CD14-positive monocyte (primary cell): Measurements from ENCODE around the gene TAMM41. TPM values are rescaled to one million over a fixed set of nuclear protein-coding genes. Genes with fewer than 3 reads are reported as not detected.

Experiments used
- DNase-seq, 3 donors: peaks; one replicate each; pipeline ENCODE4 v3.0.0-alpha.2; 2011 to 2022
- H2AFZ ChIP-seq: 2 replicates; pipeline ENCODE4 v1.6.0; 2012; ENCODE audit warnings: mild to moderate bottlenecking, low read depth, low read length, inconsistent platforms; ENCODE audit not compliant: insufficient read depth, poor library complexity, severe bottlenecking
- H3K27ac ChIP-seq, 2 donors: 1 replicate in 1 of 2; 2 replicates in 1 of 2; pipeline ENCODE4 v1.5.1; 2012 to 2013; ENCODE audit warnings: low read length in 2 of 2, control low read depth in 1 of 2, inconsistent platforms in 1 of 2, low read depth in 1 of 2, mild to moderate bottlenecking in 1 of 2
- H3K27me3 ChIP-seq, 2 donors: one replicate each; pipeline versions ENCODE4 v1.6.0 to v1.6.1; 2011 to 2013; ENCODE audit warnings: low read length in 2 of 2; ENCODE audit not compliant: control insufficient read depth in 2 of 2, insufficient read depth in 2 of 2
- H3K36me3 ChIP-seq, 2 donors: replicated peaks in 1 of 2; 1 replicate in 1 of 2; 2 replicates in 1 of 2; pipeline versions ENCODE4 v1.5.1 to v1.6.1; 2012 to 2013; ENCODE audit warnings: low read length in 2 of 2, control low read depth in 1 of 2, inconsistent platforms in 1 of 2, mild to moderate bottlenecking in 1 of 2; ENCODE audit not compliant: insufficient read depth in 2 of 2, control insufficient read depth in 1 of 2
- H3K4me1 ChIP-seq, 2 donors: 1 replicate in 1 of 2; 2 replicates in 1 of 2; pipeline versions ENCODE4 v1.5.1 to v1.6.1; 2012 to 2013; ENCODE audit warnings: low read length in 2 of 2, control low read depth in 1 of 2, inconsistent platforms in 1 of 2, mild to moderate bottlenecking in 1 of 2, moderate library complexity in 1 of 2; ENCODE audit not compliant: insufficient read depth in 2 of 2, control insufficient read depth in 1 of 2
- H3K4me2 ChIP-seq: replicated peaks from 2 replicates; pipeline ENCODE3; 2012; ENCODE audit warnings: low read length, moderate library complexity, mild to moderate bottlenecking; ENCODE audit not compliant: poor library complexity, severe bottlenecking; ENCODE audit errors: extremely low read depth
- H3K4me3 ChIP-seq, 3 experiments: fragments of 200-600 bp in 1 of 3; sonication (generic) in 1 of 3; replicated peaks in 1 of 3; 1 replicate in 2 of 3; 2 replicates in 1 of 3; pipeline ENCODE4 v1.5.1; 2011 to 2013; ENCODE audit warnings: low read length in 3 of 3, mild to moderate bottlenecking in 3 of 3, control low read depth in 2 of 3, low read depth in 2 of 3, inconsistent platforms in 1 of 3, moderate library complexity in 1 of 3
- H3K79me2 ChIP-seq: 2 replicates; pipeline ENCODE4 v1.6.0; 2012; ENCODE audit warnings: mild to moderate bottlenecking, control low read depth, inconsistent platforms, low read length, moderate library complexity; ENCODE audit not compliant: insufficient read depth
- H3K9ac ChIP-seq: 2 replicates; pipeline ENCODE4 v1.6.0; 2017; ENCODE audit warnings: low read length, mild to moderate bottlenecking; ENCODE audit not compliant: insufficient read depth, poor library complexity, severe bottlenecking
- H3K9me3 ChIP-seq, 2 donors: replicated peaks in 1 of 2; 1 replicate in 1 of 2; 2 replicates in 1 of 2; pipeline versions ENCODE4 v1.5.1 to v1.6.1; 2012 to 2013; ENCODE audit warnings: low read length in 2 of 2, control low read depth in 1 of 2; ENCODE audit not compliant: control insufficient read depth in 1 of 2, insufficient read depth in 1 of 2
- H4K20me1 ChIP-seq: 2 replicates; pipeline ENCODE4 v1.6.0; 2012; ENCODE audit warnings: mild to moderate bottlenecking, low read length, control low read depth, moderate library complexity; ENCODE audit not compliant: insufficient read depth
- H3K27ac Mint-ChIP-seq, 7 donors: one replicate each; pipeline ENCODE4 v1.8.0; 2020; ENCODE audit warnings: mild to moderate bottlenecking in 7 of 7, mixed read lengths in 7 of 7, moderate library complexity in 6 of 7, inconsistent platforms in 2 of 7
- H3K27me3 Mint-ChIP-seq, 3 donors: one replicate each; pipeline ENCODE4 v1.8.0; 2021 to 2022; ENCODE audit warnings: low read depth in 3 of 3, mild to moderate bottlenecking in 3 of 3, mixed read lengths in 3 of 3, moderate library complexity in 3 of 3, inconsistent platforms in 1 of 3
- H3K36me3 Mint-ChIP-seq, 2 donors: one replicate each; pipeline ENCODE4 v1.8.0; 2020; ENCODE audit warnings: mixed read lengths in 2 of 2, inconsistent platforms in 1 of 2, mild to moderate bottlenecking in 1 of 2
- H3K4me1 Mint-ChIP-seq: one replicate; pipeline ENCODE4 v1.8.0; 2020; ENCODE audit warnings: mild to moderate bottlenecking, mixed read lengths
- H3K4me3 Mint-ChIP-seq, 2 donors: one replicate each; pipeline ENCODE4 v1.8.0; 2020; ENCODE audit warnings: mild to moderate bottlenecking in 2 of 2, mixed read lengths in 2 of 2, moderate library complexity in 1 of 2
- H3K9me3 Mint-ChIP-seq, 7 donors: one replicate each; pipeline ENCODE4 v1.8.0; 2020 to 2022; ENCODE audit warnings: mixed read lengths in 7 of 7, mild to moderate bottlenecking in 6 of 7, moderate library complexity in 6 of 7, inconsistent platforms in 2 of 7
- WGBS: methylation state at CpG from one replicate; pipeline ENCODE4 v1.1.5; 2013; ENCODE audit warnings: missing lambda C conversion rate; ENCODE audit not compliant: insufficient coverage; 5-methylcytosine and 5-hydroxymethylcytosine counted together
- intact Hi-C, 2 donors: fragments of 100-400 bp; cut with micrococcal nuclease; formaldehyde crosslinking; loops; one replicate each; pipeline versions ENCODE4 v1.15.0 to v1.15.1; 2023
- polyA plus RNA-seq, 3 donors: library from polyadenylated mRNA; depleted of rRNA in 1 of 3; unstranded in 2 of 3; stranded (reverse) in 1 of 3; fragments of 300-500 nt in 2 of 3; fragments of >200 nt in 1 of 3; fragmentation: Illumina TruSeq in 2 of 3; gene quantifications; 1 replicate in 2 of 3; 2 replicates in 1 of 3; pipeline ENCODE4 v1.2.3, GENCODE V29; 2012 to 2021
- TF ChIP-seq, protein P1 (sequence below): fragments of 200-600 bp; IDR thresholded peaks from one replicate; pipeline ENCODE4 v1.8.0; 2022; ENCODE audit warnings: antibody characterized with exemption, mild to moderate bottlenecking

Gene TAMM41
- polyA plus RNA-seq, 3 donors: 3.7 to 10.8 (median 5.0) TPM

DNA sequence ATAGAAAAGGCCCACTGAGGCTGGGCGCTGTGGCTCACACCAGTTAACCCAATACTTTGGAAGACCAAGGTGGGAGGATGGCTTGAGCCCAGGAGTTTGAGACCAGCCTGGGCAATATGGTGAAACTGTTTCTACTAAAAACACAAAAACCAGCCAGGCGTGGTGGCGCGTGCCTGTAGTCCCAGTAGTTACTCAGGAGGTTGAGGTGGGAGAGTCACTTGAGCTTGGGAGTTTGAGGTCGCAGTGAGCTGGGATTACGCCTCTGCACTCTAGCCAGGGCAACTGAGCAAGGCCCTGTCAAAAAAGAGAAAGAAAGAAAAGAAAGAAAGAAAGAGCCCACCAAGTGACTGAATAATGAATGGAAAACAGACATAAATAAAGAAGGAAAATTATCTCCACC, 32.0 kb downstream of the TAMM41 start:
- no peaks in the 10 kb centered on the region for H3K9me3 Mint-ChIP-seq
- Histone ChIP-seq H4K20me1 (no peaks in the 10 kb centered on the region), H2AFZ (no peak overlapping the region), H3K9me3 (no peaks in the 10 kb centered on the region), H3K27me3 (no peaks in the 10 kb centered on the region), H3K36me3 (peaks cover 55 to 92% of the 10 kb centered on the region in 2 donors), H3K9ac (no peak overlapping the region), H3K27ac (no peak overlapping the region), H3K79me2 (no peaks in the 10 kb centered on the region), H3K4me1 (no peaks in the 10 kb centered on the region), H3K4me2 (no peak overlapping the region), H3K4me3 (no peak overlapping the region)
- TF ChIP-seq, protein P1, sequence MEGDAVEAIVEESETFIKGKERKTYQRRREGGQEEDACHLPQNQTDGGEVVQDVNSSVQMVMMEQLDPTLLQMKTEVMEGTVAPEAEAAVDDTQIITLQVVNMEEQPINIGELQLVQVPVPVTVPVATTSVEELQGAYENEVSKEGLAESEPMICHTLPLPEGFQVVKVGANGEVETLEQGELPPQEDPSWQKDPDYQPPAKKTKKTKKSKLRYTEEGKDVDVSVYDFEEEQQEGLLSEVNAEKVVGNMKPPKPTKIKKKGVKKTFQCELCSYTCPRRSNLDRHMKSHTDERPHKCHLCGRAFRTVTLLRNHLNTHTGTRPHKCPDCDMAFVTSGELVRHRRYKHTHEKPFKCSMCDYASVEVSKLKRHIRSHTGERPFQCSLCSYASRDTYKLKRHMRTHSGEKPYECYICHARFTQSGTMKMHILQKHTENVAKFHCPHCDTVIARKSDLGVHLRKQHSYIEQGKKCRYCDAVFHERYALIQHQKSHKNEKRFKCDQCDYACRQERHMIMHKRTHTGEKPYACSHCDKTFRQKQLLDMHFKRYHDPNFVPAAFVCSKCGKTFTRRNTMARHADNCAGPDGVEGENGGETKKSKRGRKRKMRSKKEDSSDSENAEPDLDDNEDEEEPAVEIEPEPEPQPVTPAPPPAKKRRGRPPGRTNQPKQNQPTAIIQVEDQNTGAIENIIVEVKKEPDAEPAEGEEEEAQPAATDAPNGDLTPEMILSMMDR: no peak
- no peak for DNase-seq
- no peak overlapping the region for H3K27ac Mint-ChIP-seq
- peaks cover 65 to 75% of the 10 kb centered on the region in 2 donors for H3K36me3 Mint-ChIP-seq
- 100% methylated on average over 1 of the region's 6 CpGs for WGBS
- H3K4me3 Mint-ChIP-seq: no peak overlapping the region
- intact Hi-C loops: no loop called here
- H3K27me3 Mint-ChIP-seq: peaks cover 0 to 3% (median 0%) of the 10 kb centered on the region in 3 donors
- no peaks in the 10 kb centered on the region for H3K4me1 Mint-ChIP-seq

DNA sequence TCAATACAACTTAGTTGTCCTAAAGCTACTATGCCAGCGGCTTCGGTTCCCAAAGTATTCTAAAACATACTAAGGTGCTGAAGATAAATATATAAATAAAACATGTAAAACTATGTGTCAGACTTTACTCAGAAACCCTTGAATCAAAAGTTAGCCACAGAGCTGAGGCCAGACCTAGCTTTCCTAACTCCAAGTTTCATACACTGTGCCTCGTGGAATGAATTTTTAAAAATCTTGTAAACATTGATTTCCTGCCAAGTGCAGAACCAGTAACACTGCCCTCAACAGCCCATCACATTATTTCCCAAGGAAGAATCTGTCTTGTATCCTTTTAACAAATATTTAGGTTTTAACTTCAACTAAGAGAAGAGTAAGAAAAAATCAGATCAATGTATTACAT, 36.4 kb downstream of the TAMM41 start:
- H3K27me3 ChIP-seq: no peaks in the 10 kb centered on the region
- no peak overlapping the region for H2AFZ ChIP-seq
- H3K36me3 ChIP-seq: peaks cover 62 to 96% of the 10 kb centered on the region in 2 donors
- no CpG with 5 or more reads among the region's 3 CpGs for WGBS
- no peaks in the 10 kb centered on the region for H3K4me1 ChIP-seq
- peaks cover 73 to 78% of the 10 kb centered on the region in 2 donors for H3K36me3 Mint-ChIP-seq
- no peaks in the 10 kb centered on the region for H4K20me1 ChIP-seq
- no peak overlapping the region for H3K4me3 ChIP-seq
- no peaks in the 10 kb centered on the region for H3K9me3 Mint-ChIP-seq
- no peaks in the 10 kb centered on the region for H3K4me1 Mint-ChIP-seq
- H3K4me2 ChIP-seq: no peak overlapping the region
- intact Hi-C loops: no loop called here
- no peak overlapping the region for H3K9ac ChIP-seq
- H3K4me3 Mint-ChIP-seq: no peak overlapping the region
- TF ChIP-seq, protein P1: no peak
- no peak for DNase-seq
- peaks cover 0 to 3% (median 0%) of the 10 kb centered on the region in 3 donors for H3K27me3 Mint-ChIP-seq
- H3K27ac ChIP-seq: no peak overlapping the region
- H3K9me3 ChIP-seq: no peaks in the 10 kb centered on the region
- H3K79me2 ChIP-seq: no peaks in the 10 kb centered on the region
- H3K27ac Mint-ChIP-seq: no peak overlapping the region
